Stimulated activated CD4-positive, alpha-beta T cell treated with anti-CD3 and anti-CD28 coated beads, Interleukin-15, amount 100 ng/mL, for 1 hour (primary cell): ENCODE measurements around the gene NOXO1.

ENCODE experiments used
- DNase-seq, 2 donors: peaks; one replicate each; pipeline ENCODE4 v3.0.0-alpha.2; 2020; ENCODE audit warnings: low read depth in 1 of 2, low spot score in 1 of 2

The NOXO1 gene

DNA sequence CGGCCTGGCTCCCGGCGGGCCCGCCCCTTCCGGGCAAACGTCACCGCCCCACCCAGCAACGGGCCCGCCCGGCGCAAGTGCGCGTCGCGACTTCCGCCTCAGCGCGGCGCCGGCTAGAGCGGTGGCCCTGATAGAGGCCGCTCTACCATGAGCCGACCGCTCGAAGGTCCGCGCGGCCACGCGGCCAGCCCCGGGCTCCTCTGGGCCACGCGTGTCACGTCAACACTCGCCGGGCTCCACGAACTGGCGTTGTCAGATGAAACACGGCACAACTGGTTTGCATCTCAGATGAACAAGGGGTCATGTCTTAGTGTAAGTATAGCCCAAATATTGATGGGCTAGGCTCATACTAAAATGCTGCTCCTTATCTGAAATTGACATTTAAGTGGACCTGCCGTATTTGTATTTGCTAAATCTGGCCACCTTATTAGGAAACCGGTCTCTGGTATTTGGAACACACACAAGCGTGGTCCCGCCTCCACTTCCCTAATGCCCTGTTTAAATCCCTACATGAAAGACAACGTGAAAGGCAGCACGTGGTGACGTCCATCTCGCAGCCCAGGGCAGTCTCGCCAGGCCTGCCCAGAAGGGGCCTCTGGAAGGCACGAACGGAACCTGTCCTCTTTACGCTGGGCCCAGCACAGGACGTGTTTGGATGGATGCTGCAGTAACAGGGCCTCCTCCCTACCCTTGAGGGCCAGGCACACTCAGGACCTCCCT is 28.7 kb upstream of the NOXO1 start, which contains the start of gene ZNF598:
Gene ZNF598 (minus strand): TSS at position 31 of the 720 bp plus-strand sequence.
- peak; percentile 62 to 71 for DNase-seq

DNA sequence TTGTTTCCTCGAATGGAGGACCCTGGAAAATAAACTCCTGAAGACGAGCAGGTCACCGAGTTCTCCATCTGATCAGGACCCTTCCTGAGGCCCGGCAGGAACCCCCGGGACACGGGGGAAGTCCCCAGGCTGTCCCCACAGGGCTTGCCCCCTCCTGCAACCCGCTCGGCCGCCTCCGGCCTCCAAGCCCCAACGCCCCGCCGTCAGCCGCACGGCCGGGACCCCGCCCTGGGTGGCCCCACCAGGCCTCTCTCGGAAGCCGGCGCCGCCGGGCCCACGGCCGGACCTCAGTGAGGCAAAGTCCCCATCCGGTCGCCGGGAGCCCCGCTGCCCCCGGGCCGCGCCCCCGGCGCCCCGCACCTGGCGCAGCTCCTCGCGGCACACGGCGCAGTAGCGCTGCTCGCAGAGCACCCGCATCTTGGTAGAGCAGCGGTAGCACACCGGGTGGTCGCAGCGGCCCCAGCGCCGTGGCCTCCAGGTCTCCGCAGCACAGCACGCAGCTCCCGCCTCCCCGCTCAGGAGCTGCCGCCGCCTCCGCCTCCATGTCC is 28.0 kb upstream of the NOXO1 start:
- DNase-seq: no peak

DNA sequence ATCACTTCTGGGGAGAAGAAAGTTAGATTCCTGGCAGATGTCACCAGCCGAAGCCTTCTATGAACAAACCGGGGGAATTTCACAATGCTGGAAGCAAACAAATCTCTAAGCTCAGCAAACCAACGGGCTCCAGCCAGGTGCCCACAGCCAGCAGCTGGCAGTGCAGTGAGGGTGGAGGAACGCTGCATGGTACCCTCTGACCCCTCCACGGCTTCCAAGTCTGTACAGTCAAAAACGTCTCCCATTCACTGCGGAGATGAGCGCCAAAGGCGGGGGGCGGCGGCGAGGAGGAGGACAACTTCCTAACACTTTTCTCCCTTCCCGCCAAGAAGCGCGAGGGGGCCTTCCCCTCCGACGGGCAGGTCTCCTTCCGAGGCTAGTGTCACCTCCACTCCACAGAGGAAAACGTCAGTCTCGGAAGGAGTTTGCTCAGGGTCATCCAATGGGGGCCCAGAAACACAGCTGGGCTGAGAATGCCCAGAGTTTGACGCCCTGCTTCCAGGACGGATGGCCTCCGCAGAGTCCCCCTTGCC is 27.4 kb upstream of the NOXO1 start:
- no peak for DNase-seq

DNA sequence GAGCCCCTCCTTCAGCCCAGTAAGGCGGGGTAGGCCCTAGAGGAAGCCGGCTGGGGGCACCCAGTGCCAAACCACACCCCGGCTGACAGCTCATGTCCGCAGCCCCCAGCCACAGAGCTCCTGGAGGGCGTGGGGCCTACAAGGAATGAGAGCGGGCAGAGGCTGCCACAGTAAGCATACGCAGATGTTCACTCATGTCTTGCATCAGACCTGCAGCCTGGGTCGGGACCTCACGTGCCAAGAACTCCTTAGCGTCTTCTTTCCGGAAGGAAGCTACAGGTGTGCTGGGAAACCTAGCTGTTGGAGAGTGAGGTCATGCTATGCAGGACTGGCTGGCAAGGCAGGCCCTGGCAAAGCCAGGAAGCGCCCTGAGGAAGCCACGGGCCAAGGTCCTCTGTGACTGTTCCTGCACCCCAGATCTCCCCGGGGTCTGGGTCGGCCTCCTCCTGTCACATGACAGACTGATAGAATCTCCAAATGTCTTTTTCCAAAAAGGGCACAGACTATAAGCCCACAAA is 26.8 kb upstream of the NOXO1 start:
- no peak for DNase-seq

DNA sequence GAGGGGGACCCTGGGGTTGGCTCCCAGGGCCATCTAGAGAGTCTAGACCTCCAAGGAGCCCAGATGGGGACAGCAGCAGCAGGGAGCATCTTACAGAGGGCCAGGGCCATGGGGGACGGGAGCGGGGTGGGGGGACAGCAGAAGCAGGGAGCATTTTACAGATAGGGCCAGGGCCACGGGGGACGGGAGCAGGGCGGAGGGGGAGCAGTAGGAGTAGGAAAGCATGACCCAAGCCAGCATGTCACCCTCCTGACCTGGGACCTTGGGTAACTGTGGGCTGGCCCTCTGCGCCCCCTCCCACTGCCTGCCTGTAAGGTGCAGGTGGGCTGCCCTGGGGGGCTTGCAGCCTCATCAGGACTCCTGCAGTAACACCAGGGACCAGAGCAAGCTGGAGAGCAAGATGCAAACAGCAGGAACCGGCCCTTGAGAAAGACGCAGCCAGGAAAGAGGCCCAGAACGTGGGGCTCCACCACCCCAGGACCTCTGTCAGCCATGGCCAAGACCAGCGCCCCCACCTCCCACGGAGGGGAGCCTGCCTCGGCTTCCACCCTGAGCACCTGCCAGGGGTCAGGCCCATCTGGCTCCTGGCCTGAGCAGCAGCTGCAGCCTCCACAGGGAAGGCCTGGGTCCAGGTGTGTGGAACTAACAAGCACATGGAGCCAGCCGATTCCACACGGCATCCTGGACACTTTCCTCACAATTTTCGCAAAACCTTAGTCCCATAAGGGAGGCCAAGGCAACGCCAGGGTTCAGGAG is 26.0 kb upstream of the NOXO1 start:
- no peak for DNase-seq

DNA sequence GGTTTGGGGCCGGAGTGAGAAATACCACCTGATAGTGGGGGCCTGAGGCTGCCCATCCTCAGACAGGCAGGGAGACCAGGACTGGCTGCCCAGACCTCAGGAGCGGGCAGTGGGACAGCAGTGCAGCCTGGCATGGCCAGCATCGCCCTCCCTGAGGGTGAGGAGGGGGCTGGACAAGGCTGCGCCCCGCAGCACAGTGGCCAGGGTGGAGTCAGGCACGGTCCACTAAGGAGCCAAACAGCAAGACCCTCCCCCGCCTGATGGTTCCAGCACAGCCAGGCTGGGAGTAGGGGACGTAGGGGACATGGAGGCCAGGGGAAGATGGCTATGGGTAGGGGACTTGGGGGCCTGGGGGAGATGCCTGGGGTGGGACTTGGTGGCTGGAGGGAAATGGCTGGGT is 25.0 kb upstream of the NOXO1 start:
- DNase-seq: no peak

DNA sequence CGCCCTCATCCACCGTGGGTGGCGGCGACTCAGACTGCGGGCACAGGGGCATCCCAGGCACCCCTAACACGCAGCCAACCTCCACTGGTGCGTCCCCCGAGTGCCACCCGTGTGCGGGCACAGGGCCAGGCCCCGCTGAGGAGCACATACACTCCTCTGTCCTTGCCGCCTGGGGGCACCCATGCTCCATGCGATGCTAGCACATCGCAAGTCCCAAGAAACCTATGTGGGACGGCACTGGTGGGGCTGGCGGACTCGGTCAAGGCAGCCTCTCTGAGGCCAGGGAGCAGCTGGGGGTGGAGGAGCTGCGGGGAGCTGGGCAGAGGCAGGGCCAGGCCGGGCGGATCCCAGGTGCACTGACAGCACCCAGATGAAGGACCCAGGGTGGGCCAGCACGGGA is 24.4 kb upstream of the NOXO1 start:
- no peak for DNase-seq

DNA sequence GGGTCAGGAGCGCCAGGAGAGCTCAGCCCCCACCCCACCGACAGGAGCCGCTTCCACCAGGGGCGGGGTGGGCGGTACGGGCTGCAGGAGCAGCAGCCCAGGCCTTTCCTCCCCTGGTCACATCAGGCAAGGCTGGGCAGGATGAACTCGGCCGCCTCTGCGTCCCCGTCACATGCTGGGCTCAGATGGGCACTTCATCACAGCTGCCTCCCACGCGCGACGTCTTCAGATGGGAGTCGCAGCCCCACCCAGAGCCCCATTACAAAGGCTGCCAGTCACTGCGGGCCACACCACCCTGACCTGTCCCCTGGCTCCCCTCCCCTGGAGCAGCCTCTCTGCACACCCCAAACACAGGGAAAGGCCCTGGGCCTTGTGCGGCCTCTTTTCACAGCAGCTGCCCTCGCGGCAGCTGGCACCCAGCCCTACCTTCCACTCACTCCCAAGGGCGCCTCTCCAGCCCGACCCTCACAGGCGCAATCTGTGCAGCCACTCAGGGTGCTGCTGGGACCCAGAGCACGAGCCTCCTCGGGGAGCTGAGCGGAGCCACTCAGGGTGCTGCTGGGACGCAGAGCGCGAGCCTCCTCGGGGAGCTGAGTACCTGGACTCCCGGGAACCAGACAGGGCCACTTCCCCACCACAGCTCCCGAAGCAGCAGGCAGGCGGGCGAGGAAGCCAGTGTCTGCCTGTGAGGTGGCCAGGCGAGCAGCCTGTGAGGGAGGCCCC is 23.7 kb upstream of the NOXO1 start:
- no peak for DNase-seq

DNA sequence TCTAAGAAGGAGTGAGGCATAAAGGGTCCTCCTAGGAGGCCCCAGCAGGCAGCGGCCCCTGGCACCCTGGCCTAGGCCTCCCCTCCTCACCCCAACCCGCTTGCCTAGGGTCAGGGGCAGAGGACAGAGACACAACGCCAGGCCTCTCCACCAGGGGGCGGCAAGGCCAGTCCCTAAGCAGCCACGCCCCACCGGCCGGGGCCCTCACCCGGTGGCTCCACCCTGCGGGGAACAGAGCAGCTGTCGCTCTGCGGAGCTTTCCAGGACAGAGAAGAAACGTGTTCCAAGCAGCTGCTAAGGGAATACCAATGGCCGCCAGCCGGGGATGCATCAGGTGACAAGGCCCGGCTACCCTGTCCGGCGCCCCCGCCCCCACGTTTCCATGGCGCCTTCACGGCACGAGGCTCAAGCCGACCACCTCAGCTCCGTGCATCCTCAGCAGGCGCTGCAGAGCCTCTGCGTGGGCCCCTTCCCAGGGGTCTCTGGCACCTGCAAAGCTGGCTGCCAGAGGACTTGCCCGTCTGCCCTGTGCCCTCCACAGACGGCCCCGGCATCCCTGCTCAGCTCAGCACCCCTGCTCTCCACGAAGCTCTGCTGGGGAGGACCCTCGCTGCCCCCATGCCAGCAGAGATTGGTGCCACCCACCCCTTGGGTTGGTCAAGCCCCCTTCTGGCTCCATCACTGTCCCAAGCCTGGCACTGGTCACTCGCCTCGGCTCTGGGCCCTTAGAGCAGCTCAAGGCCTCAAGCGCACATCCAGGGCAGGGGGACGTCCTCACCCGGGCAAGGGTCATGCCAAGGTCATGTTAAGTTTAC is 22.8 kb upstream of the NOXO1 start:
- peak; percentile 72 to 81 for DNase-seq

DNA sequence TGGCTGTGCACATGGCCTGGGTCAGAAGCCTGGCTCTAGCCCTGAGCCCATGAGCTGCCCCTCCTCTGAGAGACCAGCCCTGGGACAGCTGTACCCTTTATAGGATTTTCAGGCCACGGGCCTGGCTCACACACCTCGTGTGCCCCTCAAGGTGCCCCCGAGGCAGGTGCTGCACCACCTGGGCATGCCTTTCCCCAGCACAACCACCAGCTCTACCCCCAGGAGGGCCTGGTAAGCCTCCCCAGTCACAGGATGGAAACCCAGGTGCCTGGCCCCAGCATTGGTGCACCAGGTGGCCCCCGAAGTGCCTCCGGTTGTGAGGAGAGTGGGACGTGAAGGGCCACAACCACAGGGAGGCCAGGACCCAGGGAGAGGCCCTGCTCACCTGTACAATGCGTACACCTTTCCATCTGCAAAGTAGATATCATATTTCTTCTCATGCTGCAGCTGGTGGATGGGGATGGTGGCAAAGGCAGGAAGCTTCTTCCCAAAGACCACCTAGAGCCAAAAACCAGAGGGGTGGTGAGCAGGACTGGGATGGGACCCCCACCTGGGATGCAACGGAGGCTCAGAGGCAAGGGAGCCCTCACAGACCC is 22.1 kb upstream of the NOXO1 start:
- no peak for DNase-seq

DNA sequence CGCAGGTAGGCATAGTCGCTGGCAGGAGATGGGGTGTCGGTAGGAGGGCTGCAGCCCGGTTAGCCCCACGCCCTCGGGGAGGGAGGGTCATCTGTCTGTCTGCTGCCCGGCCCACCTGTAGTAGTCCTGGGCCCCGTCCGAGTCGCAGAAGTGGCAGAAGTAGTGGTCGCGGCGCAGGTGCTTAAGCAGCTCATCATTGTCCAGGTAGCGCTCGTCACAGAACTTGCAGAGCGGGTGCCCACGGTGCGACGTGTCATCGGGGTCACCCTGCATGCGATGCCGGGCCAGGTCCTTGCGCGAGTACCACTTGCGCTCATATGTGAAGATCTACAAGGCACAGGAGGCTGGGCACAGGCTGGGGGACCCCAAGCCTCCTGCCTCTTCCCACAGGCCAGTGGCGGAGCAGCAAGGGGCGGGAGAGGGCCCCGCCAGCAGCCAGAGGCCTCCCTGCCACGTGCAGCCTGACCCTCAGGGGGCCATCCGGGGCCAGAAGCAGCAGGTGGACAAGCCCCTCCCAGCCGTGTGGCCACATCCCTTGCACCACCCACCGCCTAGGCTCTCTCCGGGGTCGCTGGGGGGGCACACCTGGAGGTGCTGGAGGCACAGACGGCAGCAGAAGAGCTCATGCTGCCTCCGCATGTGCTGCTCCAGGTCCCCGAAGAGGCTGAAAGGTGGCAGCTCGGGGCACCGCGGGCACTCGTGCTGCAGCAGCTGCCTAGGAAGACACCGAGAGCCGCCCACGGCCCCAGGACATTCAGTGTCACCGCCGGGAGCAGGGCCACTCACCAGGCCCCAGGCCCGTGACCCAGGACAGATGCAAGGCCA is 21.3 kb upstream of the NOXO1 start:
- no peak for DNase-seq

DNA sequence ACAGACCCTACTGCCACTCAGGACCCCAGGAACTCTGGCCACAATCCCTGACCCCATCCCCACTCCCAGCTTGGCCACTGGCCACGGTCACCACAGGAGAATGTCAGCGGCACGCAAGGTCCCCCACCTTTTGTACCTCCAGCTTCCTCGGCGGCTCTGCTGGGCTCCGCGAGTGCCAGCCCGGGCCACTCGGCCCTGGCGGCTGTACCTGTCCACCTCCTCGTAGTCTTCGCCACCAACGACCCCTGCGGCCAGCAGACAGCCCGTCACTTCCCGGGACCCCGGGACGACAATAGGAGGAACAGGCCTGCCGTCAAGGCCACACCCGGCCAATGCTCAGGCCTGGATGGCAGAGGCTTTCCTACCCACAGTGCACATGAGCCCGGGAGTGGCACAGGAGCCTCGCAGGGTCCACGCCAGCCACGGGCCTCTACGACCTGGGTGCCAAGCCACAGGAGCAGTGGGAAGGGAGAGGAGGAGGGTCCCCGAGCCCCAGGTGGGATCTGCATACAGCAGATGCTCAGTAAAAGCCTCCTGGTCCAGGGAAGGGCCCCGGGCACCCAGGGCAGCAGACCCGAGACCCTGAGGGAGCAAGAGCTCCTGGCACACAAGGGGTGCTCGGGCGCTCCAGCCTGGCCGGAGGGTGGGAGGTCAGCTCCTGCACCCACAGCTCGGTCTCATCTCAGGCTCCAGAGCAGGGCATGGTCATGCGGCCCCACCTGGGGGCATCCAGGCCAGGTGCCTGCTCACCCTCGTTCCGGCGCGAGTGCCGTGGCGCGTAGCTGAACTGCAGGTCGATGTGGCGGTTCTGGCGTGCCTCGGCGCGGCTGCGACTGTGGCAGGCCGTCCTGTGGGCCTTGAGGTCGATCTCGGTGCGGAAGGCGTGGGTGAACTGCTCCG is 20.4 kb upstream of the NOXO1 start:
- DNase-seq: no peak

DNA sequence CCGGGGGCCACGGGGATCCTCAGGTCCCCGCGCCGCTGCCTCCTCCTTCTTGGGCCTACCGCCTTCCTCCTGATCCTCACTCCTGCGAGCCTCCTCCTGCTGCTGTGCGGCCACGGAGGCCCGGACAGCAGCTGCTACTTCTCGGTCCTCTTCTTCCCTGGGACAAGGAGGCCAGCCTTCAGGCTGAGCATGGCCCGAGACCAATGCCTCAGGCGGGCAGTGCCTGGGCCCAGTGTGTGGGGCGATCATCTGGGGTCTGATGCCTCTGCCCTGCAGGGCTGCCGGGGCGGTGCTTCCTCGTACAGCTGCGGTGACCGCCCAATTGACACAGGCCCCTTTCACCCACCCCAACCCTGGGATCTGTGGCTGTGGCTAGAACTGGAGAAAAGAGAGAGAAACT is 19.8 kb upstream of the NOXO1 start:
- DNase-seq: no peak

DNA sequence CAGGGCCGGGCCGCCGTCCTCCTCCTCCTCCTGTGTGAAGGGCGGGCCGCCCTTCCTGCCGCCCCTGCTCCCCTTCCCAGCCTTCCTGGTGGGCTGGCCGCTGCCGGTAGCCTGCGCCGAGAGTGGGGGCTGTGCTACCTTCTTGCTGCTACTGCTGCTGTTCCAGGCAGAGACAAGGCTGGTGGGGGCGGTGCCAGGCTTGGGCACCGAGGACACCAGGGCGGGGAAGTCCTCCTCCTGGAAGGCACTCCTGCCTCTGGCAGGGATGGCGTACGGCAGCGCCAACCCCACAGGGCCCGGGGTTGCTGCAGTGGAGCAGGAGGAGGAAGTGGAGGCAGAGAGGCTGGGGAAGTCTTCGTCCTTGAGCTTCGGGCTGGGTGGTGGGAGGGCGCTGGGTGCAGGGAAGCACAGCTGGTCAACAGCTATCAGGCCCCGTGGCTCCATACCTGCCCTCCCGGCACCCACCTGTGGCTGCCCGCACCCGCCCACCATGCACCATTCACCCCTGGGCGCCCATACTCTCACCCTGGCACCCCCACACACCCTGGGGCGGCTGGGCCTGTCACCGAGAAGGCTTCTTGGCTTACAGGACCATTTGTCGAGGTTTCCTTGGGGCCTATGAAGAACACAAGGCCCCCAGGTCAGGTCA is 18.7 kb upstream of the NOXO1 start:
- no peak for DNase-seq

DNA sequence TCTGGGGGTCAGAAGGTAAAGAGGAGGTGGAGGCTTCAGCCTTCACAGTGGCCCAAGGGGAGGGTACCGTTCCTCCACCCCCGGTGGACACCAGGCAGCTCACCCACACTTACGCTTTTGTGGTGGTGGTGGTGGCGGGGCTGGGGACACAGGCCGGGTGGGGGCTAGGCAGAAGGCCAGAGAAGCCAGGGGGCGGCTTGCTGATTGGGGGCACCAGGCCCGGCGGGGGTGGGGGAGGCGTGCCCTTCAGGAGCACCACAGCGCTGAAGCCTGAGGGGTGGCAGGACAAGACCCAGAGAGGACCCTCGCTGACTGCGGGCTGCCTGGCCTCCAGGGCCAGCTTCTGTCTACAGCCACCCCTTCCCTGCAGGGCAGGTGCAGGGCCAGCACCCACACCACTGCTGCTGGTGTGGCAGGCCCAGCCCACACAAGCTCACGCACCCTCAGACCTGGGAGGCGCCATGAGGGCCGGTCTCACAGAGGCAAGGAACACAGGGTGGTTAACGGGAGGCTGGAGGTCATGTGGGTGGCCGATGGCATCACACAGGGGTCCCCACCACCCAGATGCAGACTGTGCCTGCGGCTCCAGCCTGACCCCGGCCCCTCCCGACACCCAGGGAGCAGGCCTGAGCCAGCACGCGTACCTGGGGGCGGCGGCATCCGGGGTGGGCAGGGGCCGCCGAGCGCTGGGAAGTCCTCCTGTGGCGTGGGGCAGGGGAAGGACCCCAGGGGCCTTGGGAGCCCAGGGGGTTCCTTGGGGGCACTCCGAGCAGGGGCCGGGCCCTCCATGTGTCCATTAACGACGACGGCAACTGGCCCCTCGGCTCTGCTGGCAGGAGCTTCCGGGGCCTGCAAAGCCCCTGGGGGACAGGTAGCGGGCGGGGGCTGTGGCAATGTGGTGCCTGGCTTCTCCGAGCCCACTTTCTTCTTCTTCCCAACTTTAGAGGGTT is 17.9 kb upstream of the NOXO1 start:
- no peak for DNase-seq

DNA sequence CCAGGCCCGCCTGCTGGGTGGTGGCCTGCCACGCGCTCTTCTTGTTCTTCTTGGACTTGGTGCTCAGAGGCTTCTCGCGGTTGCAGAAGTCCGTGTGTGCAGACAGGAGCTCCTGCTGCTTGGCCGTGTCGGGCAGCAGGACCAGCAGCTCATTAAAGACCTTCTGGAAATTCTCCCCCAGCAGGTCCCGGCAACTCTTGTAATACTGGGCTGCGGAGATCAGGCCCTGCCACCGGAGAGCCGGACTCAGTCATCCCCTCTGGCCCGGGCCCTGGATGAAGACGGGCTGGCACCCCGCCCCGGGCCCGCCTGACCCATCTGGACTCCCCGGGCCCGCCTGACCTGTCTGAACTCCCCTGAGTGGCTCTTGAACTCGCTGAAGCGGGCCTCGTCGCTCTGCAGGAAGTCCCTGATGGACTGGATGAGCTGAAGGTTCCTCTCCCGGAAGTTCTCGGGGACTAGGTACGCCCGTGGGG is 17.1 kb upstream of the NOXO1 start:
- DNase-seq: no peak
